Activated naive CD4-positive, alpha-beta T cell treated with anti-CD3 and anti-CD28 coated beads for 36 hours (primary cell): Measurements from ENCODE around the gene SYT11. TPM values are rescaled to one million over a fixed set of nuclear protein-coding genes. Genes with fewer than 3 reads are reported as not detected.

Source experiments
- CTCF ChIA-PET: fragments of 350-600 bp; sonication (Branson Sonifier 250); formaldehyde crosslinking; loops from one replicate; lab custom pipeline; 2021; ENCODE audit warnings: antibody characterized with exemption; lab: Charles Lee
- DNase-seq: peaks from one replicate; pipeline ENCODE4 v3.0.0-alpha.2; 2020
- H3K27ac Mint-ChIP-seq: one replicate; pipeline ENCODE4 v1.8.0; 2021; ENCODE audit warnings: mild to moderate bottlenecking, mixed read lengths
- H3K27me3 Mint-ChIP-seq: one replicate; pipeline ENCODE4 v1.8.0; 2021; ENCODE audit warnings: low read depth, mixed read lengths
- H3K36me3 Mint-ChIP-seq: one replicate; pipeline ENCODE4 v1.8.0; 2021; ENCODE audit warnings: low read depth, mixed read lengths
- H3K4me1 Mint-ChIP-seq: one replicate; pipeline ENCODE4 v1.8.0; 2021; ENCODE audit warnings: low read depth, mixed read lengths
- H3K4me3 Mint-ChIP-seq: one replicate; pipeline ENCODE4 v1.8.0; 2021; ENCODE audit warnings: mild to moderate bottlenecking, moderate library complexity, mixed read lengths
- H3K9me3 Mint-ChIP-seq: one replicate; pipeline ENCODE4 v1.8.0; 2021; ENCODE audit warnings: mixed read lengths
- intact Hi-C: fragments of 100-400 bp; cut with micrococcal nuclease; formaldehyde crosslinking; loops from one replicate; pipeline ENCODE4 v1.15.1; 2023
- total RNA-seq, 2 experiments: library from RNA; stranded (reverse); gene quantifications; one replicate each; pipeline ENCODE4 v1.2.3, GENCODE V29; 2021

SYT11 gene
- total RNA-seq, 2 experiments from 2014 or later: 6.3 to 7.0 TPM

DNA sequence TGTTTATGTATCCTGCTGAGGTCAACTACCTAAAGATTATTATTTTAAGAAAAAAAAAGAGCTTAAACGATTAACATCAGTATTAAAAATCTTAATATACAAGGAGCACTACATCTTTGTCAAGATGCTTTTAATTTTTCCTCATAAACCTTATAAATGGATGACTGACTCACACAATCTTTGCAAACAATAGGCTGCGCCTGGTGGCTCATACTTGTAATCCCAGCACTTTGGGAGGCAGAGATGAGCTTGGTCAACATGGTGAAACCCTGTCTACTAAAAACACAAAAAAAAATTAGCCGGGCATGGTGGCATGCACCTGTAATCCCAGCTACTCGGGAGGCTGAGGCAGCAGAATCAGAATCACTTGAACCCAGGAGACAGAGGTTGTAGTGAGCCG is 73.1 kb downstream of the SYT11 start:
- no peak for DNase-seq
- H3K36me3 Mint-ChIP-seq: peaks cover 41% of the 10 kb centered on the region
- CTCF ChIA-PET: interaction anchor here (0.6 to 4.1 kb wide), 10 partner anchors 9 to 197 kb away, joined by 3 to 36 read pairs (median 5); no protein-coding TSS in a partner anchor
- H3K27ac Mint-ChIP-seq: no peak overlapping the region
- H3K4me3 Mint-ChIP-seq: peak overlapping the region; percentile 56
- intact Hi-C loops: no loop called here
- no peaks in the 10 kb centered on the region for H3K27me3 Mint-ChIP-seq
- no peaks in the 10 kb centered on the region for H3K9me3 Mint-ChIP-seq
- peaks cover 40% of the 10 kb centered on the region for H3K4me1 Mint-ChIP-seq

GRCh38 chr1:155933591-155934096 is 74.3 kb downstream of the SYT11 start:
- Mint-ChIP-seq H3K4me1 (peaks cover 47% of the 10 kb centered on the region), H3K9me3 (no peaks in the 10 kb centered on the region), H3K4me3 (no peak overlapping the region), H3K27ac (no peak overlapping the region), H3K36me3 (peaks cover 34% of the 10 kb centered on the region), H3K27me3 (no peaks in the 10 kb centered on the region)
- DNase-seq: no peak
- intact Hi-C loops: loop anchor here (1.0 kb wide), 10 partner anchors 13 to 405 kb away; partner anchors contain the start of genes ARHGEF2, CCT3, LAMTOR2 and RIT1
- CTCF ChIA-PET: interaction anchor here (0.6 to 4.1 kb wide), 6 partner anchors 12 to 133 kb away, joined by 3 to 36 read pairs (median 5); no protein-coding TSS in a partner anchor

GRCh38 chr1:155934097-155934935 is 74.9 kb downstream of the SYT11 start, which contains the start of gene KHDC4:
Gene KHDC4, minus strand, starts transcription at chr1:155934413. Its CDS starts 40 bp downstream, at chr1:155934373.
- CTCF ChIA-PET: interaction anchor here (0.6 to 4.1 kb wide), 8 partner anchors 13 to 132 kb away, joined by 3 to 36 read pairs (median 5); partner anchors contain the start of gene ARHGEF2
- peaks cover 46% of the 10 kb centered on the region for H3K4me1 Mint-ChIP-seq
- no peaks in the 10 kb centered on the region for H3K27me3 Mint-ChIP-seq
- intact Hi-C loops: loop anchor here (1.0 kb wide), 10 partner anchors 12 to 404 kb away; partner anchors contain the start of genes ARHGEF2, CCT3, LAMTOR2 and RIT1
- H3K27ac Mint-ChIP-seq: no peak within 1 kb of the TSS
- DNase-seq: peak; percentile 97
- peaks cover 29% of the 10 kb centered on the region for H3K36me3 Mint-ChIP-seq
- no peak within 1 kb of the TSS for H3K4me3 Mint-ChIP-seq
- no peaks in the 10 kb centered on the region for H3K9me3 Mint-ChIP-seq

Other genes with a start within 250 kb of the SYT11 start
- 10 to 100 TPM; 58.6 to 63.1 TPM for gene MSTO1, start 249.3 kb upstream of the SYT11 start, total RNA-seq
- 10 to 100 TPM; 54.8 to 59.5 TPM for gene YY1AP1, start 170.8 kb upstream of the SYT11 start, total RNA-seq
- gene DAP3, start 170.5 kb upstream of the SYT11 start, total RNA-seq: 100 to 1,000 TPM; 137 to 141 TPM
- 10 to 100 TPM; 36.6 to 37.1 TPM for gene GON4L, start 2.4 kb upstream of the SYT11 start, total RNA-seq
- 10 to 100 TPM; 17.1 to 21.3 TPM for gene RIT1, start 51.8 kb downstream of the SYT11 start, total RNA-seq
- 10 to 100 TPM; 82.3 to 87.2 TPM for gene KHDC4, start 74.8 kb downstream of the SYT11 start, total RNA-seq
- gene RXFP4, start 82.1 kb downstream of the SYT11 start, total RNA-seq: under 1 TPM in 1 of 2 experiments, not detected in 1; 0.29 TPM
- 100 to 1,000 TPM; 154 to 159 TPM for gene ARHGEF2, start 119.0 kb downstream of the SYT11 start, total RNA-seq
- gene SSR2, start 161.4 kb downstream of the SYT11 start, total RNA-seq: 100 to 1,000 TPM; 141 to 142 TPM
- 10 to 100 TPM; 27.1 to 27.4 TPM for gene UBQLN4, start 194.2 kb downstream of the SYT11 start, total RNA-seq
- gene LAMTOR2, start 195.2 kb downstream of the SYT11 start, total RNA-seq: 10 to 100 TPM; 54.9 to 55.9 TPM
- 1 to 10 TPM; 1.3 TPM for gene RAB25, start 201.6 kb downstream of the SYT11 start, total RNA-seq
- gene MEX3A, start 222.9 kb downstream of the SYT11 start, total RNA-seq: under 1 TPM; 0.22 to 0.36 TPM